CD4-positive, alpha-beta T cell treated with Interleukin-2 at 100 ng/mL for 4 hours (primary cell): Measurements from ENCODE around the gene BAHCC1.
A peak's percentile ranks its signal among the peaks of the same experiment; 100 is the strongest.

Experiments
- DNase-seq: peaks from one replicate; pipeline ENCODE4 v3.0.0-alpha.2; 2020; ENCODE audit warnings: low spot score

Gene BAHCC1

GRCh38 chr17:81398176-81398831 lies 3.0 kb downstream of the BAHCC1 start:
- DNase-seq = no peak

GRCh38 chr17:81398832-81399411 lies 3.7 kb downstream of the BAHCC1 start:
- no peak for DNase-seq

- DNase-seq = no peak
These were observed 4.4 kb downstream of the BAHCC1 start for GRCh38 chr17:81399481-81400153.

- no peak for DNase-seq
These were observed 5.1 kb downstream of the BAHCC1 start for GRCh38 chr17:81400154-81400977.

- DNase-seq = no peak
These were observed 5.9 kb downstream of the BAHCC1 start for GRCh38 chr17:81400996-81401722.

- no peak for DNase-seq
These were observed 6.7 kb downstream of the BAHCC1 start for GRCh38 chr17:81401723-81402529.

- DNase-seq = no peak
These were observed 7.3 kb downstream of the BAHCC1 start for GRCh38 chr17:81402530-81402941.

- DNase-seq = no peak
These were observed 7.8 kb downstream of the BAHCC1 start for GRCh38 chr17:81402981-81403467.

- no peak for DNase-seq
These were observed 8.6 kb downstream of the BAHCC1 start for GRCh38 chr17:81403671-81404534.

GRCh38 chr17:81404558-81405165 lies 9.4 kb downstream of the BAHCC1 start:
- no peak for DNase-seq

- no peak for DNase-seq
These were observed 10.2 kb downstream of the BAHCC1 start for GRCh38 chr17:81405411-81405872.

- no peak for DNase-seq
These were observed 11.1 kb downstream of the BAHCC1 start for GRCh38 chr17:81406117-81406953.

- no peak for DNase-seq
These were observed 12.8 kb downstream of the BAHCC1 start for GRCh38 chr17:81408049-81408448.

- no peak for DNase-seq
These were observed 14.1 kb downstream of the BAHCC1 start for GRCh38 chr17:81409190-81409935.

- no peak for DNase-seq
These were observed 15.6 kb downstream of the BAHCC1 start for GRCh38 chr17:81410852-81411251.

- DNase-seq = no peak
These were observed 16.0 kb downstream of the BAHCC1 start for GRCh38 chr17:81411305-81411704.

GRCh38 chr17:81412490-81413093 lies 17.3 kb downstream of the BAHCC1 start:
- peak; percentile 52 for DNase-seq
